HepG2 (cell line): Measurements from ENCODE around the gene THAP2. TPM values are rescaled to one million over a fixed set of nuclear protein-coding genes. Genes with fewer than 3 reads are reported as not detected.

Source experiments
- ATAC-seq: fragments of 200-7000 bp; cut with Tn5 transposase; 3 replicates; pipeline ENCODE4 v1.9.1; 2020; ENCODE audit warnings: mild to moderate bottlenecking, moderate library complexity
- BruUV-seq: library from RNA; stranded (reverse); fragments of 400-500 nt; replicated peaks from 2 replicates; lab custom pipeline; 2021; lab: Mats Ljungman, UMichigan
- CTCF ChIA-PET: fragments of 300-600 bp; formaldehyde crosslinking; extraction: SDS; loops from one replicate; lab custom pipeline; 2021; ENCODE audit warnings: low total read pairs, inconsistent platforms, low intra/inter-chr PET ratio; lab: Yijun Ruan, JAX
- POLR2A ChIA-PET: fragments of 350-600 bp; sonication (Branson Sonifier 250); formaldehyde crosslinking; loops from one replicate; lab custom pipeline; 2020; ENCODE audit warnings: antibody characterized with exemption, inconsistent platforms; lab: Yijun Ruan, JAX
- DNase-seq: peaks from one replicate; pipeline ENCODE4 v3.0.0-alpha.2; 2015; ENCODE audit warnings: low spot score
- FAIRE-seq: peaks from 3 replicates; lab custom pipeline; 2011; peaks lifted over from hg19 to GRCh38; lab: Jason Lieb, UNC
- H2AFZ ChIP-seq: one replicate; pipeline ENCODE4 v1.6.1; 2011; ENCODE audit warnings: low read length, inconsistent platforms
- H3K27ac ChIP-seq: fragments of 300-600 bp; 3 replicates; pipeline ENCODE4 v1.8.0; 2011; ENCODE audit warnings: mixed run types, mild to moderate bottlenecking, mixed read lengths, low read length, inconsistent platforms; ENCODE audit not compliant: insufficient read depth; ENCODE audit errors: extremely low read length
- H3K27me3 ChIP-seq, 2 experiments: fragments of 200-600 bp in 1 of 2; 2 replicates in 1 of 2; 3 replicates in 1 of 2; pipeline versions ENCODE4 v1.6.0 to v1.8.0; 2011; ENCODE audit warnings: low read length in 2 of 2, mild to moderate bottlenecking in 2 of 2, moderate library complexity in 2 of 2, inconsistent platforms in 1 of 2; ENCODE audit not compliant: insufficient read depth in 2 of 2, control insufficient read depth in 1 of 2
- H3K36me3 ChIP-seq, 2 experiments: fragments of 200-600 bp in 1 of 2; replicated peaks in 1 of 2; 2 replicates in 1 of 2; 3 replicates in 1 of 2; pipeline versions ENCODE4 v1.5.1 to v1.8.0; 2011; ENCODE audit warnings: low read length in 2 of 2, inconsistent platforms in 1 of 2; ENCODE audit not compliant: insufficient read depth in 2 of 2, control insufficient read depth in 1 of 2
- H3K4me1 ChIP-seq: 2 replicates; pipeline ENCODE4 v1.5.1; 2012; ENCODE audit warnings: low read length, inconsistent platforms; ENCODE audit not compliant: insufficient read depth
- H3K4me2 ChIP-seq: 2 replicates; pipeline ENCODE4 v1.6.0; 2011; ENCODE audit warnings: low read depth, low read length, inconsistent platforms
- H3K4me3 ChIP-seq, 3 experiments: fragments of 200-600 bp in 1 of 3; sonication (generic), shearing (Covaris generic) in 1 of 3; replicated peaks in 1 of 3; 2 replicates each; pipeline ENCODE4 v1.5.1; 2011 to 2016; ENCODE audit warnings: low read length in 3 of 3, inconsistent platforms in 2 of 3, low read depth in 2 of 3, mild to moderate bottlenecking in 2 of 3, control low read depth in 1 of 3, mixed read lengths in 1 of 3; ENCODE audit not compliant: insufficient read depth in 1 of 3
- H3K79me2 ChIP-seq: one replicate; pipeline ENCODE4 v1.6.1; 2011; ENCODE audit warnings: low read length, inconsistent platforms; ENCODE audit not compliant: insufficient read depth
- H3K9ac ChIP-seq: 2 replicates; pipeline ENCODE4 v1.6.0; 2011; ENCODE audit warnings: mild to moderate bottlenecking, low read depth, low read length, inconsistent platforms; ENCODE audit not compliant: insufficient read depth
- H3K9me3 ChIP-seq: 2 replicates; pipeline ENCODE4 v1.5.1; 2012; ENCODE audit warnings: mild to moderate bottlenecking, low read length
- H4K20me1 ChIP-seq: 2 replicates; pipeline ENCODE4 v1.6.0; 2011; ENCODE audit warnings: inconsistent platforms, mild to moderate bottlenecking, low read length, moderate library complexity; ENCODE audit not compliant: insufficient read depth
- CC2D1A ChIP-seq: sonication (generic); formaldehyde crosslinking; IDR thresholded peaks from 2 replicates; pipeline ENCODE4 v1.8.1; 2023; ENCODE audit warnings: mild to moderate bottlenecking, missing genetic modification reagents
- REPIN1 ChIP-seq: sonication (generic); formaldehyde crosslinking; IDR thresholded peaks from 2 replicates; pipeline ENCODE4 v1.8.0; 2022; ENCODE audit warnings: missing genetic modification reagents, low read depth, mild to moderate bottlenecking, borderline replicate concordance
- SMC3 ChIP-seq: IDR thresholded peaks from 2 replicates; pipeline ENCODE4 v1.6.1; 2011; ENCODE audit warnings: low read length, improper control_type of control experiment
- SRSF1 ChIP-seq: fragments of 200-400 bp; formaldehyde crosslinking; optimal IDR thresholded peaks from 2 replicates; pipeline ENCODE3; 2017; ENCODE audit warnings: mild to moderate bottlenecking, low read depth, low read length, moderate library complexity
- ZNF678 ChIP-seq: sonication (generic); formaldehyde crosslinking; IDR thresholded peaks from 2 replicates; pipeline ENCODE4 v1.4.0; 2020; ENCODE audit warnings: mild to moderate bottlenecking, missing genetic modification reagents
- ZNF792 ChIP-seq: IDR thresholded peaks from 2 replicates; pipeline ENCODE4 v1.6.1; 2016
- ZNF878 ChIP-seq: sonication (generic); formaldehyde crosslinking; IDR thresholded peaks from 2 replicates; pipeline ENCODE4 v1.8.1; 2023; ENCODE audit warnings: mild to moderate bottlenecking, missing genetic modification reagents, moderate library complexity
- WGBS: methylation state at CpG from one replicate; pipeline ENCODE4 v1.1.6; 2017; ENCODE audit warnings: low lambda C conversion rate; 5-methylcytosine and 5-hydroxymethylcytosine counted together
- in situ Hi-C: cut with HindIII; loops from 2 replicates; pipeline ENCODE4 v1.10.0; 2017; ENCODE audit warnings: low pct_unique_long_range_greater_than_20kb; ENCODE audit not compliant: extremely low pct_ligation_motif_present
- intact Hi-C: fragments of 100-400 bp; cut with micrococcal nuclease; formaldehyde crosslinking; loops from one replicate; pipeline ENCODE4 v1.10.0; 2022; ENCODE audit not compliant: unreplicated experiment
- polyA plus RNA-seq, 8 experiments: library from polyadenylated mRNA; depleted of rRNA in 3 of 8; stranded (reverse) in 7 of 8; unstranded in 1 of 8; fragments of >200 nt; fragmentation: Illumina TruSeq in 4 of 8; extraction: Trizol in 4 of 8; gene quantifications; 2 replicates each; pipeline versions ENCODE4 v1.2.1 to v1.2.3, GENCODE V29; 2011 to 2016; ENCODE audit warnings: low read depth in 4 of 8, missing spikeins in 1 of 8, mixed read lengths in 1 of 8; ENCODE audit not compliant: insufficient read depth in 1 of 8
- total RNA-seq, 5 experiments: library from RNA; depleted of rRNA; stranded (reverse); fragments of >200 nt; fragmentation: Illumina TruSeq; extraction: Trizol; gene quantifications; 2 replicates each; pipeline ENCODE4 v1.2.3, GENCODE V29; 2016; ENCODE audit warnings: low read depth in 1 of 5
- TF ChIP-seq, protein P1 (sequence below): sonication (generic); formaldehyde crosslinking; IDR thresholded peaks from 2 replicates; pipeline ENCODE4 v1.4.0; 2020; ENCODE audit warnings: missing genetic modification reagents, borderline replicate concordance
- TF ChIP-seq, protein P2 (sequence below): sonication (generic); formaldehyde crosslinking; IDR thresholded peaks from 2 replicates; pipeline ENCODE4 v1.4.0; 2020; ENCODE audit warnings: missing genetic modification reagents, borderline replicate concordance
- TF ChIP-seq, protein P3 (sequence below): sonication (generic); formaldehyde crosslinking; IDR thresholded peaks from 2 replicates; pipeline ENCODE4 v1.4.0; 2020; ENCODE audit warnings: missing genetic modification reagents
- TF ChIP-seq, protein P4 (sequence below): IDR thresholded peaks from 2 replicates; pipeline ENCODE4 v1.6.1; 2016; ENCODE audit warnings: low read depth

Gene THAP2
- total and polyA plus RNA-seq, 2 of the 13 experiments (the other 11 are each of a cell fraction or from before 2014, with no cell fraction given) = 5.2 to 6.2 TPM

DNA sequence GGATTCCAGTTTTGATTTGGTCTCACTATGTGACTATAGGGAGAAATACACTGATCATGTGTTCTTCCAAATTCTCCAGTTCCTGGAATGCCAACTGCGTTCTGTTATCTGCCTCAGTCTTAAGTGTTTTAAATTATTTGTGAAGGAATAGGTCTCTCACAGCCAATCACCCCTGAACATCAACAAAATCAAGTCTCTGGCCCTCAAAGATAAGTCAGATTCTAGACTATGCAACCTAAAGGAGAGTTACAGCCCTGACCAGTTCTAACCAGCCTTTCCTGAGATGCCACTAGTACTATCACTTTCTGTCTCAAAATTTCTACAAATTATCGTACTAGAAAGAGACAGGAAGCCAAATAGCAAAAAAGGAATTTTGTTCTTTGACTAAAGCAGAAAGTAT lies 22.7 kb upstream of the THAP2 start:
- ChIA-PET POLR2A (no interaction called here), CTCF (no interaction called here)
- no TSS peak for BruUV-seq
- Histone ChIP-seq H3K27ac (no peak overlapping the region), H3K36me3 (peaks cover 8 to 63% of the 10 kb centered on the region in 2 experiments), H3K27me3 (no peaks in the 10 kb centered on the region), H3K4me1 (no peaks in the 10 kb centered on the region), H3K79me2 (no peaks in the 10 kb centered on the region), H3K9me3 (no peaks in the 10 kb centered on the region), H4K20me1 (no peaks in the 10 kb centered on the region), H3K4me2 (no peak overlapping the region), H2AFZ (no peak overlapping the region), H3K9ac (no peak overlapping the region), H3K4me3 (no peak overlapping the region)
- FAIRE-seq (no peak), DNase-seq (no peak), ATAC-seq (no peak)
- in situ Hi-C loops = no loop called here
- no peak for TF ChIP-seq ZNF678 (CRISPR knock-in tag)
- TF ChIP-seq, protein P1, sequence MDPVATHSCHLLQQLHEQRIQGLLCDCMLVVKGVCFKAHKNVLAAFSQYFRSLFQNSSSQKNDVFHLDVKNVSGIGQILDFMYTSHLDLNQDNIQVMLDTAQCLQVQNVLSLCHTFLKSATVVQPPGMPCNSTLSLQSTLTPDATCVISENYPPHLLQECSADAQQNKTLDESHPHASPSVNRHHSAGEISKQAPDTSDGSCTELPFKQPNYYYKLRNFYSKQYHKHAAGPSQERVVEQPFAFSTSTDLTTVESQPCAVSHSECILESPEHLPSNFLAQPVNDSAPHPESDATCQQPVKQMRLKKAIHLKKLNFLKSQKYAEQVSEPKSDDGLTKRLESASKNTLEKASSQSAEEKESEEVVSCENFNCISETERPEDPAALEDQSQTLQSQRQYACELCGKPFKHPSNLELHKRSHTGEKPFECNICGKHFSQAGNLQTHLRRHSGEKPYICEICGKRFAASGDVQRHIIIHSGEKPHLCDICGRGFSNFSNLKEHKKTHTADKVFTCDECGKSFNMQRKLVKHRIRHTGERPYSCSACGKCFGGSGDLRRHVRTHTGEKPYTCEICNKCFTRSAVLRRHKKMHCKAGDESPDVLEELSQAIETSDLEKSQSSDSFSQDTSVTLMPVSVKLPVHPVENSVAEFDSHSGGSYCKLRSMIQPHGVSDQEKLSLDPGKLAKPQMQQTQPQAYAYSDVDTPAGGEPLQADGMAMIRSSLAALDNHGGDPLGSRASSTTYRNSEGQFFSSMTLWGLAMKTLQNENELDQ (CRISPR knock-in tag) = no peak
- TF ChIP-seq ZNF792 (CRISPR knock-in tag) = no peak
- TF ChIP-seq, protein P2, sequence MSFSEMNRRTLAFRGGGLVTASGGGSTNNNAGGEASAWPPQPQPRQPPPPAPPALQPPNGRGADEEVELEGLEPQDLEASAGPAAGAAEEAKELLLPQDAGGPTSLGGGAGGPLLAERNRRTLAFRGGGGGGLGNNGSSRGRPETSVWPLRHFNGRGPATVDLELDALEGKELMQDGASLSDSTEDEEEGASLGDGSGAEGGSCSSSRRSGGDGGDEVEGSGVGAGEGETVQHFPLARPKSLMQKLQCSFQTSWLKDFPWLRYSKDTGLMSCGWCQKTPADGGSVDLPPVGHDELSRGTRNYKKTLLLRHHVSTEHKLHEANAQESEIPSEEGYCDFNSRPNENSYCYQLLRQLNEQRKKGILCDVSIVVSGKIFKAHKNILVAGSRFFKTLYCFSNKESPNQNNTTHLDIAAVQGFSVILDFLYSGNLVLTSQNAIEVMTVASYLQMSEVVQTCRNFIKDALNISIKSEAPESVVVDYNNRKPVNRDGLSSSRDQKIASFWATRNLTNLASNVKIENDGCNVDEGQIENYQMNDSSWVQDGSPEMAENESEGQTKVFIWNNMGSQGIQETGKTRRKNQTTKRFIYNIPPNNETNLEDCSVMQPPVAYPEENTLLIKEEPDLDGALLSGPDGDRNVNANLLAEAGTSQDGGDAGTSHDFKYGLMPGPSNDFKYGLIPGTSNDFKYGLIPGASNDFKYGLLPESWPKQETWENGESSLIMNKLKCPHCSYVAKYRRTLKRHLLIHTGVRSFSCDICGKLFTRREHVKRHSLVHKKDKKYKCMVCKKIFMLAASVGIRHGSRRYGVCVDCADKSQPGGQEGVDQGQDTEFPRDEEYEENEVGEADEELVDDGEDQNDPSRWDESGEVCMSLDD (CRISPR knock-in tag) = no peak
- TF ChIP-seq, protein P3, sequence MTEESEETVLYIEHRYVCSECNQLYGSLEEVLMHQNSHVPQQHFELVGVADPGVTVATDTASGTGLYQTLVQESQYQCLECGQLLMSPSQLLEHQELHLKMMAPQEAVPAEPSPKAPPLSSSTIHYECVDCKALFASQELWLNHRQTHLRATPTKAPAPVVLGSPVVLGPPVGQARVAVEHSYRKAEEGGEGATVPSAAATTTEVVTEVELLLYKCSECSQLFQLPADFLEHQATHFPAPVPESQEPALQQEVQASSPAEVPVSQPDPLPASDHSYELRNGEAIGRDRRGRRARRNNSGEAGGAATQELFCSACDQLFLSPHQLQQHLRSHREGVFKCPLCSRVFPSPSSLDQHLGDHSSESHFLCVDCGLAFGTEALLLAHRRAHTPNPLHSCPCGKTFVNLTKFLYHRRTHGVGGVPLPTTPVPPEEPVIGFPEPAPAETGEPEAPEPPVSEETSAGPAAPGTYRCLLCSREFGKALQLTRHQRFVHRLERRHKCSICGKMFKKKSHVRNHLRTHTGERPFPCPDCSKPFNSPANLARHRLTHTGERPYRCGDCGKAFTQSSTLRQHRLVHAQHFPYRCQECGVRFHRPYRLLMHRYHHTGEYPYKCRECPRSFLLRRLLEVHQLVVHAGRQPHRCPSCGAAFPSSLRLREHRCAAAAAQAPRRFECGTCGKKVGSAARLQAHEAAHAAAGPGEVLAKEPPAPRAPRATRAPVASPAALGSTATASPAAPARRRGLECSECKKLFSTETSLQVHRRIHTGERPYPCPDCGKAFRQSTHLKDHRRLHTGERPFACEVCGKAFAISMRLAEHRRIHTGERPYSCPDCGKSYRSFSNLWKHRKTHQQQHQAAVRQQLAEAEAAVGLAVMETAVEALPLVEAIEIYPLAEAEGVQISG (CRISPR knock-in tag) = no peak
- no peak for TF ChIP-seq ZNF878 (CRISPR knock-in tag)
- TF ChIP-seq REPIN1 (CRISPR knock-in tag) = no peak
- TF ChIP-seq CC2D1A = no peak
- TF ChIP-seq, protein P4, sequence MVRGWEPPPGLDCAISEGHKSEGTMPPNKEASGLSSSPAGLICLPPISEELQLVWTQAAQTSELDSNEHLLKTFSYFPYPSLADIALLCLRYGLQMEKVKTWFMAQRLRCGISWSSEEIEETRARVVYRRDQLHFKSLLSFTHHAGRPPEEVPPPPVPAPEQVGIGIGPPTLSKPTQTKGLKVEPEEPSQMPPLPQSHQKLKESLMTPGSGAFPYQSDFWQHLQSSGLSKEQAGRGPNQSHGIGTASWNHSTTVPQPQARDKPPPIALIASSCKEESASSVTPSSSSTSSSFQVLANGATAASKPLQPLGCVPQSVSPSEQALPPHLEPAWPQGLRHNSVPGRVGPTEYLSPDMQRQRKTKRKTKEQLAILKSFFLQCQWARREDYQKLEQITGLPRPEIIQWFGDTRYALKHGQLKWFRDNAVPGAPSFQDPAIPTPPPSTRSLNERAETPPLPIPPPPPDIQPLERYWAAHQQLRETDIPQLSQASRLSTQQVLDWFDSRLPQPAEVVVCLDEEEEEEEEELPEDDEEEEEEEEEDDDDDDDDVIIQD = no peak
- TF ChIP-seq SRSF1 = no peak
- TF ChIP-seq SMC3 = no peak
- intact Hi-C loops = no loop called here
- 95% methylated on average over 2 of the region's 2 CpGs for WGBS
